ENCODE data around the gene AARS2. TPM values are rescaled to one million over a fixed set of nuclear protein-coding genes. Genes with fewer than 3 reads are reported as not detected.

The AARS2 gene
- polyA plus RNA-seq, 2 of the 4 experiments (the other 2 are of a cell fraction) = 4.3 to 6.2 TPM

DNA sequence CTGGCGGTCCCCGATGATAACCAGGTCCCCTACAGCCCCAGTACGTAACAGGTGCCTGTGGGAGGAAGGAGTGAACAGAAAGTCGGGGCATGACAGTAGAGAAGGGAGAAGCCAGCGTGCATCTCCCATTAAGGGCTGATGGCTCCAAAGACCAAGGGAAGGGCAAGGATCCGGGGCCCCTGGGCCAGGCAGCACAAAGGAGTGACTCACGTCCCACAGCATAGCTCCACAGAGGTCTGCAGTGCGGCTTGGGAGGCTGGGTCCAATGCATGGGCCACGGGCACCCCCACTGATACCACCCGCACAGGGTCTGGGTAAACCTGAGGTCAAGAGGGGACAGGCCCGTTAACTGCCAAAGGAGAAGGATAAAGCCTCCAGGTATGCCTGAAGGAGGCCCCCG is 10.3 kb downstream of the AARS2 start:
- CTCF ChIA-PET = interaction anchor here (0.7 to 6.1 kb wide), 6 partner anchors 10 to 35 kb away, joined by 3 to 44 read pairs (median 8); partner anchors contain the start of genes AARS2 and TMEM151B
- ATAC-seq (no peak), FAIRE-seq (no peak), DNase-seq (ENCODE audit: low read depth in 1 of 2, low spot score in 1 of 2) (no peak)
- no peak for TF ChIP-seq SMC3 (IDR thresholded peaks at IDR 0.05)
- TF ChIP-seq, protein P1, sequence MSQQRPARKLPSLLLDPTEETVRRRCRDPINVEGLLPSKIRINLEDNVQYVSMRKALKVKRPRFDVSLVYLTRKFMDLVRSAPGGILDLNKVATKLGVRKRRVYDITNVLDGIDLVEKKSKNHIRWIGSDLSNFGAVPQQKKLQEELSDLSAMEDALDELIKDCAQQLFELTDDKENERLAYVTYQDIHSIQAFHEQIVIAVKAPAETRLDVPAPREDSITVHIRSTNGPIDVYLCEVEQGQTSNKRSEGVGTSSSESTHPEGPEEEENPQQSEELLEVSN (IDR thresholded peaks at IDR 0.05; ENCODE audit: borderline replicate concordance, low read depth) = no peak
- no peak for TF ChIP-seq HOXA7 (CRISPR knock-in tag; IDR thresholded peaks at IDR 0.05)
- TF ChIP-seq, protein P2, sequence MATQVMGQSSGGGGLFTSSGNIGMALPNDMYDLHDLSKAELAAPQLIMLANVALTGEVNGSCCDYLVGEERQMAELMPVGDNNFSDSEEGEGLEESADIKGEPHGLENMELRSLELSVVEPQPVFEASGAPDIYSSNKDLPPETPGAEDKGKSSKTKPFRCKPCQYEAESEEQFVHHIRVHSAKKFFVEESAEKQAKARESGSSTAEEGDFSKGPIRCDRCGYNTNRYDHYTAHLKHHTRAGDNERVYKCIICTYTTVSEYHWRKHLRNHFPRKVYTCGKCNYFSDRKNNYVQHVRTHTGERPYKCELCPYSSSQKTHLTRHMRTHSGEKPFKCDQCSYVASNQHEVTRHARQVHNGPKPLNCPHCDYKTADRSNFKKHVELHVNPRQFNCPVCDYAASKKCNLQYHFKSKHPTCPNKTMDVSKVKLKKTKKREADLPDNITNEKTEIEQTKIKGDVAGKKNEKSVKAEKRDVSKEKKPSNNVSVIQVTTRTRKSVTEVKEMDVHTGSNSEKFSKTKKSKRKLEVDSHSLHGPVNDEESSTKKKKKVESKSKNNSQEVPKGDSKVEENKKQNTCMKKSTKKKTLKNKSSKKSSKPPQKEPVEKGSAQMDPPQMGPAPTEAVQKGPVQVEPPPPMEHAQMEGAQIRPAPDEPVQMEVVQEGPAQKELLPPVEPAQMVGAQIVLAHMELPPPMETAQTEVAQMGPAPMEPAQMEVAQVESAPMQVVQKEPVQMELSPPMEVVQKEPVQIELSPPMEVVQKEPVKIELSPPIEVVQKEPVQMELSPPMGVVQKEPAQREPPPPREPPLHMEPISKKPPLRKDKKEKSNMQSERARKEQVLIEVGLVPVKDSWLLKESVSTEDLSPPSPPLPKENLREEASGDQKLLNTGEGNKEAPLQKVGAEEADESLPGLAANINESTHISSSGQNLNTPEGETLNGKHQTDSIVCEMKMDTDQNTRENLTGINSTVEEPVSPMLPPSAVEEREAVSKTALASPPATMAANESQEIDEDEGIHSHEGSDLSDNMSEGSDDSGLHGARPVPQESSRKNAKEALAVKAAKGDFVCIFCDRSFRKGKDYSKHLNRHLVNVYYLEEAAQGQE (IDR thresholded peaks at IDR 0.05) = no peak
- TF ChIP-seq KDM5A (IDR thresholded peaks at IDR 0.05) = no peak
- TF ChIP-seq SREBF2 (IDR thresholded peaks at IDR 0.05) = no peak
- TF ChIP-seq CHD2 (IDR thresholded peaks at IDR 0.05; ENCODE audit: low read length, partially characterized antibody) = no peak
- TF ChIP-seq ZFP36 (IDR thresholded peaks at IDR 0.05; ENCODE audit: borderline replicate concordance, partially characterized antibody) = no peak
- TF ChIP-seq JUNB (IDR thresholded peaks at IDR 0.05) = no peak
- no peak for TF ChIP-seq POLR2A (IDR thresholded peaks at IDR 0.05; ENCODE audit: low read length)
- TF ChIP-seq ZC3H11A (IDR thresholded peaks at IDR 0.05) = no peak
- TF ChIP-seq PHF8 (IDR thresholded peaks at IDR 0.05; ENCODE audit: borderline replicate concordance, low read depth) = no peak
- TF ChIP-seq HOXB5 (CRISPR knock-in tag; IDR thresholded peaks at IDR 0.05) = no peak
- TF ChIP-seq, protein P3, sequence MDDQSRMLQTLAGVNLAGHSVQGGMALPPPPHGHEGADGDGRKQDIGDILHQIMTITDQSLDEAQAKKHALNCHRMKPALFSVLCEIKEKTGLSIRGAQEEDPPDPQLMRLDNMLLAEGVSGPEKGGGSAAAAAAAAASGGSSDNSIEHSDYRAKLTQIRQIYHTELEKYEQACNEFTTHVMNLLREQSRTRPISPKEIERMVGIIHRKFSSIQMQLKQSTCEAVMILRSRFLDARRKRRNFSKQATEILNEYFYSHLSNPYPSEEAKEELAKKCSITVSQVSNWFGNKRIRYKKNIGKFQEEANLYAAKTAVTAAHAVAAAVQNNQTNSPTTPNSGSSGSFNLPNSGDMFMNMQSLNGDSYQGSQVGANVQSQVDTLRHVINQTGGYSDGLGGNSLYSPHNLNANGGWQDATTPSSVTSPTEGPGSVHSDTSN (IDR thresholded peaks at IDR 0.05) = no peak
- Histone ChIP-seq H3K9me3 (no peaks in the 10 kb centered on the region), H3K4me1 (no peaks in the 10 kb centered on the region), H3K27ac (no peak overlapping the region), H3K4me3 (no peak overlapping the region), H3K4me2 (no peak overlapping the region)
- 86% methylated on average over 9 of the region's 12 CpGs for WGBS (ENCODE audit: missing lambda C conversion rate)
- POLR2A ChIA-PET = no interaction called here

DNA sequence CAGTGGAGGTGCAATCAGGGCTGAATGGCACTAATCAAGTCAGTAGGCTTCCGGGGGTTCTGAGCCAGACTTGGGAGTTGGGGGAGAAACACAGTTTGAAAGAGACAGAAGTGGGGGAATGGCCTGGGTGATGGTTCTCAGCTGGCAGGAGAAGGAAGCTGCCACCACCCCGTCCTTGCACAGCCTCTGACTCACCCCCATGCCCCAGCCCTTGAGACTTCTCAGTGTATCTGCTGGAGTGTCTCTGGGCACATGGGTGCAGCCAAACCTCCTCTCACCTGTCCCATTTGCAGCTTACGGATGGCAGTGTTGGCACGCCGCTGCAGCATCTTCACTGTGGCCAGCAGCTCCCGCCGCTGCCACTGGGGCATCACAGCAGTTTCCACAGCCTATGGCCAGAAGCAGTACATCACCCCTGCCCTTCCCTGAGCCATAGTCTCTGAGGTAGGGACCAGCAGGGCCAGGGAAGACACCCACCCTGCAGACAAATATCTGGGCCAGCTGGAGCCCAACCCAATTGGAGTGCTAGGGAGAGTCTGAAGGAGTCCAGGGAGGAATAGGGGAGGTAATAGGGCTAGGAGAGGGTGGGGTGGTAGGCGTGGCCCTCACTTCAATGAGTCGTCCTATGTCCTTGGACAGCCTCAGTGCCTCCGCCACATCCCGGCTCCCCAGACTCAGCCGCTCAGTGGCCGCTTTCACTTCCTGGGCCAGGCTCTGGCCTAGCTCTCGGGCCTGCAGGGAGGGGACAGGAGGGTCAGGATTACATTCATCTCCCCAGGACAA is 11.2 kb downstream of the AARS2 start:
- ChIA-PET CTCF (interaction anchor here (0.6 to 6.1 kb wide), 8 partner anchors 11 to 48 kb away, joined by 3 to 44 read pairs (median 6); partner anchors contain the start of genes AARS2 and TMEM151B), POLR2A (no interaction called here)
- WGBS (ENCODE audit: missing lambda C conversion rate) = 84% methylated on average over 10 of the region's 14 CpGs
- TF ChIP-seq KDM1A (IDR thresholded peaks at IDR 0.05; ENCODE audit: low read depth) (no peak), SMC3 (IDR thresholded peaks at IDR 0.05) (no peak), PHF8 (IDR thresholded peaks at IDR 0.05; ENCODE audit: borderline replicate concordance, low read depth) (no peak), HDAC2 (IDR thresholded peaks at IDR 0.05) (no peak), RAD21 (conservative IDR thresholded peaks at IDR 0.05 in 1 of 2, IDR thresholded peaks at IDR 0.05 in 1 of 2) (no peak), NR3C1 (IDR thresholded peaks at IDR 0.05) (no peak), CBX8 (IDR thresholded peaks at IDR 0.05) (no peak), MYC (IDR thresholded peaks at IDR 0.05; ENCODE audit: borderline replicate concordance, low read length) (no peak), SREBF2 (IDR thresholded peaks at IDR 0.05) (no peak), TP53 (CRISPR knock-in tag; IDR thresholded peaks at IDR 0.05) (no peak)
- TF ChIP-seq, protein P3 (IDR thresholded peaks at IDR 0.05) = no peak
- TF ChIP-seq, protein P4, sequence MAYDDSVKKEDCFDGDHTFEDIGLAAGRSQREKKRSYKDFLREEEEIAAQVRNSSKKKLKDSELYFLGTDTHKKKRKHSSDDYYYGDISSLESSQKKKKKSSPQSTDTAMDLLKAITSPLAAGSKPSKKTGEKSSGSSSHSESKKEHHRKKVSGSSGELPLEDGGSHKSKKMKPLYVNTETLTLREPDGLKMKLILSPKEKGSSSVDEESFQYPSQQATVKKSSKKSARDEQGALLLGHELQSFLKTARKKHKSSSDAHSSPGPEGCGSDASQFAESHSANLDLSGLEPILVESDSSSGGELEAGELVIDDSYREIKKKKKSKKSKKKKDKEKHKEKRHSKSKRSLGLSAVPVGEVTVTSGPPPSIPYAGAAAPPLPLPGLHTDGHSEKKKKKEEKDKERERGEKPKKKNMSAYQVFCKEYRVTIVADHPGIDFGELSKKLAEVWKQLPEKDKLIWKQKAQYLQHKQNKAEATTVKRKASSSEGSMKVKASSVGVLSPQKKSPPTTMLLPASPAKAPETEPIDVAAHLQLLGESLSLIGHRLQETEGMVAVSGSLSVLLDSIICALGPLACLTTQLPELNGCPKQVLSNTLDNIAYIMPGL (CRISPR knock-in tag; IDR thresholded peaks at IDR 0.05; ENCODE audit: borderline replicate concordance) = no peak
- no peaks in the 10 kb centered on the region for H3K9me3 ChIP-seq
- no peak for ATAC-seq
- no peak for FAIRE-seq
- H3K4me2 ChIP-seq = no peak overlapping the region
- H3K27ac ChIP-seq = no peak overlapping the region
- H3K4me1 ChIP-seq = no peaks in the 10 kb centered on the region
- no peak for DNase-seq (ENCODE audit: low read depth in 1 of 2, low spot score in 1 of 2)
- no peak overlapping the region for H3K4me3 ChIP-seq
